Activated CD8-positive, alpha-beta memory T cell treated with anti-CD3 and anti-CD28 coated beads, Interleukin-2, amount 10 ng/mL, durations not matched to agents 7 days and 5 days (primary cell): ENCODE results near the gene PANK3. TPM values are rescaled to one million over a fixed set of nuclear protein-coding genes. Genes with fewer than 3 reads are reported as not detected.
A peak's percentile ranks its signal among the peaks of the same experiment; 100 is the strongest.
"Not testable (repeated sequence)": the region's sequence is repeated elsewhere in the genome, so short reads cannot be mapped to it uniquely, and the experiment has no call there.

Experiments used
- ATAC-seq: fragments of 150-1000 bp; cut with Tn5 transposase; one replicate; pipeline ENCODE4 v1.10.0; 2021; ENCODE audit warnings: moderate library complexity
- CTCF ChIA-PET: fragments of 350-600 bp; sonication (Branson Sonifier 250); formaldehyde crosslinking; loops from one replicate; lab custom pipeline; 2021; ENCODE audit warnings: antibody characterized with exemption; lab: Charles Lee
- DNase-seq: peaks from one replicate; pipeline ENCODE4 v3.0.0-alpha.2; 2020
- H3K27ac Mint-ChIP-seq: one replicate; pipeline ENCODE4 v1.8.0; 2021; ENCODE audit warnings: mild to moderate bottlenecking, mixed read lengths
- H3K27me3 Mint-ChIP-seq: one replicate; pipeline ENCODE4 v1.8.0; 2021; ENCODE audit warnings: mixed read lengths
- H3K36me3 Mint-ChIP-seq: one replicate; pipeline ENCODE4 v1.8.0; 2021; ENCODE audit warnings: mild to moderate bottlenecking, mixed read lengths
- H3K4me1 Mint-ChIP-seq: one replicate; pipeline ENCODE4 v1.8.0; 2021; ENCODE audit warnings: mixed read lengths
- H3K4me3 Mint-ChIP-seq: one replicate; pipeline ENCODE4 v1.8.0; 2021; ENCODE audit warnings: mild to moderate bottlenecking, moderate library complexity, mixed read lengths
- H3K9me3 Mint-ChIP-seq: one replicate; pipeline ENCODE4 v1.8.0; 2022; ENCODE audit warnings: low read depth, mixed read lengths
- total RNA-seq, 2 experiments: library from RNA; stranded (reverse); gene quantifications; one replicate each; pipeline ENCODE4 v1.2.3, GENCODE V29; 2021

The PANK3 gene
- total RNA-seq, 2 experiments from 2014 or later, result 47.9 to 55.7 TPM

DNA sequence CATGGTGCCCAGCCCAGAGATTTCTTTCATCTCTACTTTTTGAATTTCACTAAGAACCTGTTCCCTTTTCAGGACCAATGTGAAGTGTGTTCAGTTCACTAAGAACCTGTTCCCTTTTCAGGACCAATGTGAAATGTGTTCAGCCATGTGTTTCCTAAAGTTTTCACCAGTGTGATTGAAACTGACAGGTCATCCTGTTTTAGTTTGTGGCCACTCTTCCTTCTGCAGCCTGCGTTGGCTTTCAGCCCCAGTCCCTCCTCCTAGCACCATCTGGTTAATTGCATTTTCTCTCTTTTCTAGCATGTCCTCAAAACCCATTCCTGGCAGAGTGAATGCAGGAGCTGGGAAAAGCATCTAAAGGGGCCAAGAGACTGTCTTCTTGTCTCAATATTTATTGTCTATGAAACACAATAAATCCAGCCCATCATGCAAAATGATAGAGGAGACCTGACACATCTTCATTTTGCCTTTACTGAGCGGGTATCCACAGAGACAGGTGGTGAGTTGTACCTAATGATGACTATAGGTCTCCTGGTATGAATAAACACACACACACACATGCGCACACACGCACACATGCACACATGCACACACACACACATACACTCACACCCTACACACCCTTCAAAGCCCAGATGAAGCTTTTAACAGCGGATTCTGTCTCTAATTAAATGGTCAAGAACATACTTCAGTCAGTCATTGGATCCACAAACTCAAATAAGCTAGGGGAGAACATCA is 6.1 kb upstream of the PANK3 start:
- ATAC-seq, result no peak
- no peak for DNase-seq
- Mint-ChIP-seq H3K4me3 (no peak overlapping the region), H3K27ac (no peak overlapping the region), H3K36me3 (peaks cover 2% of the 10 kb centered on the region), H3K9me3 (no peaks in the 10 kb centered on the region), H3K27me3 (peaks cover 32% of the 10 kb centered on the region), H3K4me1 (peaks cover 9% of the 10 kb centered on the region)
- CTCF ChIA-PET, result no interaction called here

- DNase-seq (no peak), ATAC-seq (no peak)
- Mint-ChIP-seq H3K9me3 (no peaks in the 10 kb centered on the region), H3K27ac (no peak overlapping the region), H3K4me3 (no peak overlapping the region), H3K27me3 (peaks cover 32% of the 10 kb centered on the region), H3K4me1 (peaks cover 16% of the 10 kb centered on the region), H3K36me3 (peaks cover 2% of the 10 kb centered on the region)
- CTCF ChIA-PET, result no interaction called here
Observed at GRCh38 chr5:168583742-168584482, 4.7 kb upstream of the PANK3 start.

DNA sequence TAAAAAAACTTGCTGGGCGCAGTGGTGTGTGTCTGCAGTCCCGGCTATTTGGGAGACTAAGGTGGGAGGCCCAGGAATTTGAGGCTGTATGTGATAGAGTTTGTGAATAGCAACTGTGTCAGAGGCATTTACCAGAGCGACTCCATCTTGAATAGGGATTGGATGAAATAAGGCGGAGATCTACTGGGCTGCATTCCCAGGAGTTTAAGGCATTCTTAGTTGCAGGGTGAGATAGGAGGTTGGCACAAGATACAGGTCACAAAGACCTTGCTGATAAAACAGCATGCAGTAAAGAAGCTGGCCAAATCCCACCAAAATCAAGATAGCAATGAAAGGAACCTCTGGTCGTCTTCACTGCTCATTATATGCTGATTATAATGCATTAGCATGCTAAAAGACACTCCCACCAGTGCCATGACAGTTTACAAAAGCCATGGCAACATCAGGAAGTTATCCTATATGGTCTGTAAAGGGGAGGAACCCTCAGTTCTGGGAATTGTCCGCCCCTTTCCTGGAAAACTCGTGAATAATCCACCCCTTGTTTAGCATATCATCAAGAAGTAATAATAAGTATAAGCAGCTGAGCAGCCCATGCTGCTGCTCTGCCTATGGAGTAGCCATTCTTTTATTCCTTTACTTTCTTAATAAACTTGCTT is 1.8 kb upstream of the PANK3 start:
- ATAC-seq, H3K27ac Mint-ChIP-seq, CTCF ChIA-PET, H3K9me3 Mint-ChIP-seq, H3K4me3 Mint-ChIP-seq, DNase-seq: not testable (repeated sequence)
- Mint-ChIP-seq H3K4me1 (peaks cover 28% of the 10 kb centered on the region), H3K27me3 (peaks cover 11% of the 10 kb centered on the region), H3K36me3 (peaks cover 13% of the 10 kb centered on the region)

GRCh38 chr5:168580227-168580508 is 1.0 kb upstream of the PANK3 start:
- Mint-ChIP-seq H3K4me1 (peaks cover 36% of the 10 kb centered on the region), H3K36me3 (peaks cover 17% of the 10 kb centered on the region), H3K4me3 (peak overlapping the region; percentile 89), H3K9me3 (peaks cover under 1% of the 10 kb centered on the region), H3K27me3 (peaks cover 5% of the 10 kb centered on the region), H3K27ac (peak overlapping the region; percentile 96)
- CTCF ChIA-PET, result no interaction called here
- no peak for ATAC-seq
- DNase-seq, result no peak

- CTCF ChIA-PET, result interaction anchor here (0.7 kb wide), 1 partner anchor 95 kb away, joined by 3 read pairs; no protein-coding TSS in a partner anchor
Observed at GRCh38 chr5:168579488-168580226, 489 bp upstream of the PANK3 start.

DNA sequence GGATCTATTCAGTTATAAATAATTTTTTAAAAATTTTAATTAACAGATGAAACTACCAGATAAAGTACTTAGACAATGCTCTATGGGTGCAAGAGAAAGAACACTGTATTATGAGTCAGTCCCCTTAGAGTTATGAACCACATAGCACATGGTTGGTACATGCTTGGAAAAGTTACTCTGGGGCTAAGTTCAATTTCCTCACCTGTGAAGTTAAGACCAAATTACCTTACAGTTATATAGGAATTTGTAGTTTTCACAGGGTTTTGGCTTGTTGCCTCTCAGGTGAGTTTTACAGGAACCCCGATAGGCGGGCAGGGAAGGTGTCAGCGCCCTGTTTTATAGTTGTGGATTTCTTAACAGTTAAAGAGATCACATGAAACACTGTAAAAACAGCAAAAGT is 1.2 kb downstream of the PANK3 start:
- Mint-ChIP-seq H3K27me3 (no peaks in the 10 kb centered on the region), H3K27ac (peak overlapping the region; percentile 83), H3K4me1 (peaks cover 33% of the 10 kb centered on the region), H3K9me3 (peaks cover 2% of the 10 kb centered on the region), H3K4me3 (peak overlapping the region; percentile 89), H3K36me3 (peaks cover 25% of the 10 kb centered on the region)
- no peak for ATAC-seq
- CTCF ChIA-PET, result no interaction called here
- no peak for DNase-seq

More at GRCh38 chr5:168579488-168580226, 489 bp upstream of the PANK3 start:
- Mint-ChIP-seq H3K4me3 (peak overlapping the region; percentile 89), H3K9me3 (peaks cover 2% of the 10 kb centered on the region), H3K27me3 (peaks cover 3% of the 10 kb centered on the region), H3K36me3 (peaks cover 20% of the 10 kb centered on the region), H3K27ac (peak overlapping the region; percentile 96), H3K4me1 (peaks cover 38% of the 10 kb centered on the region)
- peak; percentile 99 for DNase-seq
- peak; percentile 97 for ATAC-seq

- CTCF ChIA-PET, result interaction anchor here (1.4 kb wide), 1 partner anchor 90 kb away, joined by 3 read pairs; the partner anchor contains the start of gene RARS1
- Mint-ChIP-seq H3K36me3 (peaks cover 32% of the 10 kb centered on the region), H3K27ac (peak overlapping the region; percentile 11), H3K9me3 (peaks cover 2% of the 10 kb centered on the region), H3K4me1 (peaks cover 31% of the 10 kb centered on the region), H3K27me3 (no peaks in the 10 kb centered on the region), H3K4me3 (no peak overlapping the region)
- ATAC-seq, result no peak
- no peak for DNase-seq
Observed at GRCh38 chr5:168575391-168576372, 3.5 kb downstream of the PANK3 start.

DNA sequence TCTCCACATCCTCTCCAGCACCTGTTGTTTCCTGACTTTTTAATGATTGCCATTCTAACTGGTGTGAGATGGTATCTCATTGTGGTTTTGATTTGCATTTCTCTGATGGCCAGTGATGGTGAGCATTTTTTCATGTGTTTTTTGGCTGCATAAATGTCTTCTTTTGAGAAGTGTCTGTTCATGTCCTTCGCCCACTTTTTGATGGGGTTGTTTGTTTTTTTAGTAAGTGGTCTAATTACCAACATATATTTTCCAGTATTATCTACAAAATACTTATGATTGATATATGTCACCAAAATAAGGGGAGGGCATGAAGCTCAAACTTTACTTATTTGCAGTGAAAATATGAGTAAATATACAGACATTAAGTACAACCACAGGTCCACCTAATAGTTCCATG is 5.0 kb downstream of the PANK3 start:
- CTCF ChIA-PET, result interaction anchor here (1.0 to 1.4 kb wide), 2 partner anchors 17 to 88 kb away, joined by 3 read pairs; partner anchors contain the start of gene RARS1
- H3K27ac Mint-ChIP-seq, H3K27me3 Mint-ChIP-seq, H3K4me3 Mint-ChIP-seq, DNase-seq, H3K9me3 Mint-ChIP-seq, ATAC-seq: not testable (repeated sequence)
- Mint-ChIP-seq H3K36me3 (peaks cover 41% of the 10 kb centered on the region), H3K4me1 (peaks cover 21% of the 10 kb centered on the region)

GRCh38 chr5:168573663-168574062 is 5.5 kb downstream of the PANK3 start:
- H3K4me1 Mint-ChIP-seq, result peaks cover 21% of the 10 kb centered on the region
- not testable (repeated sequence) for H3K4me3 Mint-ChIP-seq, H3K27ac Mint-ChIP-seq, ATAC-seq, H3K27me3 Mint-ChIP-seq, H3K9me3 Mint-ChIP-seq, DNase-seq
- CTCF ChIA-PET, result interaction anchor here (1.0 kb wide), 1 partner anchor 16 kb away, joined by 3 read pairs; no protein-coding TSS in a partner anchor
- peaks cover 42% of the 10 kb centered on the region for H3K36me3 Mint-ChIP-seq

- H3K4me3 Mint-ChIP-seq, result no peak overlapping the region
- peaks cover 47% of the 10 kb centered on the region for H3K36me3 Mint-ChIP-seq
- ATAC-seq (no peak), DNase-seq (no peak)
- H3K27ac Mint-ChIP-seq, result no peak overlapping the region
- H3K9me3 Mint-ChIP-seq, result peaks cover 2% of the 10 kb centered on the region
- CTCF ChIA-PET, result no interaction called here
- H3K4me1 Mint-ChIP-seq, result peaks cover 10% of the 10 kb centered on the region
- H3K27me3 Mint-ChIP-seq, result no peaks in the 10 kb centered on the region
Observed at GRCh38 chr5:168570490-168571328, 8.5 kb downstream of the PANK3 start.

- H3K9me3 Mint-ChIP-seq, result no peaks in the 10 kb centered on the region
- H3K4me3 Mint-ChIP-seq, result no peak overlapping the region
- peaks cover 2% of the 10 kb centered on the region for H3K4me1 Mint-ChIP-seq
- DNase-seq, result no peak
- CTCF ChIA-PET, result interaction anchor here (0.7 kb wide), 1 partner anchor 83 kb away, joined by 3 read pairs; no protein-coding TSS in a partner anchor
- peaks cover 44% of the 10 kb centered on the region for H3K36me3 Mint-ChIP-seq
- H3K27ac Mint-ChIP-seq, result no peak overlapping the region
- H3K27me3 Mint-ChIP-seq, result no peaks in the 10 kb centered on the region
- ATAC-seq, result no peak
Observed at GRCh38 chr5:168568738-168569137, 10.4 kb downstream of the PANK3 start.
